ENCODE data around the gene ANK3. TPM values are rescaled to one million over a fixed set of nuclear protein-coding genes. Genes with fewer than 3 reads are reported as not detected.

Gene ANK3
- total RNA-seq, 2 donors from 2014 or later: 46.0 to 47.8 TPM

DNA sequence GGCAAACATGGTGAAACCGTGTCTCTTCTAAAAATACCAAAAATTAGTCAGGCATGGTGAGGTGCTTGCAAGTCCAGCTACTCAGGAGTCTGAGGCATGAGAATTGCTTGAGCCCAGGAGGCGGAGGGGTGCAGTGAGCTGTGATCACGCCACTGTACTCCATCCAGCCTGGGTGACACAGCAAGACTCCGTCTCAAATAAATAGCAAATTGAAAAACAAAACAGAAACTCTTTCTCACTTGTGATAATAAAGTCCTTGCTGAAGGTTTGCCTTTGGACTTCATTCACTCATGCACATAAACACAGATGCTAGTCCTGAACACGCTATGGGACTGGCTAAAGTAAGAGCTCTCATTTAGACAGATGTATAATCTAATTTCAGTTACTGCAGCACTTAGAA lies 37.6 kb downstream of the ANK3 start:
- no peak overlapping the region for H3K4me3 ChIP-seq
- H3K4me1 ChIP-seq (replicated peaks): no peaks in the 10 kb centered on the region
- intact Hi-C loops (cut with DNase I): no loop called here
- 92% methylated on average over 5 of the region's 5 CpGs for WGBS
- no peak for TF ChIP-seq POLR2AphosphoS5 (IDR thresholded peaks at IDR 0.05)
- no peaks in the 10 kb centered on the region for H3K9me3 ChIP-seq
- H3K36me3 ChIP-seq: no peaks in the 10 kb centered on the region
- H3K27ac ChIP-seq: no peak overlapping the region
- H3K27me3 ChIP-seq (replicated peaks; ENCODE audit: insufficient read depth): no peaks in the 10 kb centered on the region
- no peak for DNase-seq (ENCODE audit: low spot score)

- Histone ChIP-seq H3K4me1 (replicated peaks) (no peaks in the 10 kb centered on the region), H3K4me3 (no peak overlapping the region), H3K36me3 (no peaks in the 10 kb centered on the region), H3K27me3 (replicated peaks; ENCODE audit: insufficient read depth) (no peaks in the 10 kb centered on the region), H3K9me3 (no peaks in the 10 kb centered on the region), H3K27ac (no peak overlapping the region)
- WGBS: 42% methylated on average over 4 of the region's 4 CpGs
- DNase-seq (ENCODE audit: low spot score): no peak
- intact Hi-C loops (cut with DNase I): no loop called here
- TF ChIP-seq POLR2AphosphoS5 (IDR thresholded peaks at IDR 0.05): no peak
- no peak for TF ChIP-seq POLR2A (IDR thresholded peaks at IDR 0.05)
- TF ChIP-seq CTCF (IDR thresholded peaks at IDR 0.05): no peak
These were observed 38.4 kb downstream of the ANK3 start for GRCh38 chr10:60351191-60351853.

GRCh38 chr10:60350400-60350799 lies 39.3 kb downstream of the ANK3 start:
- Histone ChIP-seq H3K36me3 (no peaks in the 10 kb centered on the region), H3K4me3 (no peak overlapping the region), H3K9me3 (no peaks in the 10 kb centered on the region), H3K27ac (no peak overlapping the region), H3K27me3 (replicated peaks; ENCODE audit: insufficient read depth) (no peaks in the 10 kb centered on the region), H3K4me1 (replicated peaks) (no peaks in the 10 kb centered on the region)
- TF ChIP-seq POLR2AphosphoS5 (IDR thresholded peaks at IDR 0.05) (no peak), POLR2A (IDR thresholded peaks at IDR 0.05) (no peak), CTCF (IDR thresholded peaks at IDR 0.05) (no peak)
- intact Hi-C loops (cut with DNase I): no loop called here
- no peak for DNase-seq (ENCODE audit: low spot score)
- WGBS: 73% methylated on average over 2 of the region's 2 CpGs

DNA sequence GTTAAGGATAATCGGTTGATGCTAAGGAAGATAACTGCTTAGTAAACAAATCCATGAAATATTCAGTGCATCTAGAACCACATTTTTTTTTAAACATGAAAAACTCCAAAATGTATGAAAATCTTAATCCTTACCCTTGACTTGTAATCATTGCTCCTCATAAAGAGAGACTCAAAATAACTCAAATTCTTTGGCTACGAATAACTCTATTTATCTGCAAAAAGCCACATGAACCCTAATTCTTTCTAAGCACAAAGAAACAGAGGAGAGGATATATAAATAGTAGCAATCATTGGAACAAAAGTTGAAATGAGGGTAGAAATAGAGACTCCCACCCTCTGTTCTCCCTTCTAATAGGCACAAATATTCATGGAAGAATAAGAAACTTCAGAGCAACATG lies 40.2 kb downstream of the ANK3 start:
- Histone ChIP-seq H3K4me3 (no peak overlapping the region), H3K9me3 (no peaks in the 10 kb centered on the region), H3K4me1 (replicated peaks) (no peaks in the 10 kb centered on the region), H3K27ac (no peak overlapping the region), H3K36me3 (no peaks in the 10 kb centered on the region), H3K27me3 (replicated peaks; ENCODE audit: insufficient read depth) (no peaks in the 10 kb centered on the region)
- intact Hi-C loops (cut with DNase I): no loop called here
- no peak for DNase-seq (ENCODE audit: low spot score)
- WGBS: 78% methylated on average over 2 of the region's 2 CpGs
- TF ChIP-seq POLR2A (IDR thresholded peaks at IDR 0.05) (no peak), CTCF (IDR thresholded peaks at IDR 0.05) (no peak), POLR2AphosphoS5 (IDR thresholded peaks at IDR 0.05) (no peak)

- DNase-seq (ENCODE audit: low spot score): no peak
- WGBS: 85% methylated on average over 2 of the region's 2 CpGs
- no peak overlapping the region for H3K4me3 ChIP-seq
- no peak for TF ChIP-seq POLR2AphosphoS5 (IDR thresholded peaks at IDR 0.05)
- TF ChIP-seq CTCF (IDR thresholded peaks at IDR 0.05): no peak
- TF ChIP-seq POLR2A (IDR thresholded peaks at IDR 0.05): no peak
- H3K4me1 ChIP-seq (replicated peaks): no peaks in the 10 kb centered on the region
- intact Hi-C loops (cut with DNase I): no loop called here
- H3K27ac ChIP-seq: no peak overlapping the region
- H3K9me3 ChIP-seq: no peaks in the 10 kb centered on the region
- H3K27me3 ChIP-seq (replicated peaks; ENCODE audit: insufficient read depth): no peaks in the 10 kb centered on the region
- no peaks in the 10 kb centered on the region for H3K36me3 ChIP-seq
These were observed 40.7 kb downstream of the ANK3 start for GRCh38 chr10:60348982-60349381.
